ENCODE results near the gene ADGRF3.
"Not testable (repeated sequence)": the region's sequence is repeated elsewhere in the genome, so short reads cannot be mapped to it uniquely, and the experiment has no call there.

The ADGRF3 gene

GRCh38 chr2:26314243-26314642 lies 32.3 kb downstream of the ADGRF3 start:
- no peak for DNase-seq

GRCh38 chr2:26313446-26313845 lies 33.1 kb downstream of the ADGRF3 start:
- no peak for DNase-seq

GRCh38 chr2:26312471-26312870 lies 34.1 kb downstream of the ADGRF3 start:
- DNase-seq, result no peak

DNA sequence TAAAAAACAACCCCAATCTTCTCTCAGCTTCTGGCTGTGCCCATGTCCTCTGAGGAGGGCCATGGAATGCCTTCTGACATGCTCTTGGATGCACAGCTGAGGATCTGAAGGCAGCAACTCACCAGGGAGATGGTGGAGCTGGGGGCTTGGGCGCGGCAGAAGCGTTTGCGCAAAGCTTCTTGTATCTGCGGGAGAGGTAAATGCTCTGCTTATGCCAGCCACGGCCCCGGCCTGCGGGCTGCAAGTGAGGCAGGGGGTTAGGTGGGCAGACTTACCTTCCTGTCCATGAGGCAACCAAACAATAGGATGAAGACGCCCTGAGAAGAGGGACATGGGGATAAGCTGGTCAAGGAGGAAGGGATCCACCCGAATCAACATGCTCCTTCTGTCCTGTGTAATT lies 36.7 kb downstream of the ADGRF3 start:
- DNase-seq, result no peak

GRCh38 chr2:26305540-26305939 lies 41.0 kb downstream of the ADGRF3 start:
- DNase-seq, result no peak

DNA sequence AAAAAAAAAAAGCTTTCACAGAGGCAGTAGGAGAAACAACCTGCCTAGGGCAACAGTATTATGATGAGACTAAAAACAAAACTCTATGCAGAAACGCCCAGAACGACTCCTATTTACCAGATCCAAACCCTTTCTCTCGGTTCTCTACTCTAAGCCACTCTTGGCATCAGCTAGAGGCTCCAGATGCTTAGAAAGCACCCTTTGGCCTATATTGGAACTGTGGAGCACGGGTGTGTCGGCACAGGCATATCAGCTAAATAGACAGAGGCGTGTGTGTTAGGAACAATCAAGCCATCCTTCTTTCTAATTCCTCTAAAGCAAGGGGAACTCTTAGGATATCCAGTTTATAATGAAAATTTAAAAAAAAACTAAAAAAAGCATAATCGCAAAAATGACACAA lies 41.5 kb downstream of the ADGRF3 start:
- not testable (repeated sequence) for DNase-seq

DNA sequence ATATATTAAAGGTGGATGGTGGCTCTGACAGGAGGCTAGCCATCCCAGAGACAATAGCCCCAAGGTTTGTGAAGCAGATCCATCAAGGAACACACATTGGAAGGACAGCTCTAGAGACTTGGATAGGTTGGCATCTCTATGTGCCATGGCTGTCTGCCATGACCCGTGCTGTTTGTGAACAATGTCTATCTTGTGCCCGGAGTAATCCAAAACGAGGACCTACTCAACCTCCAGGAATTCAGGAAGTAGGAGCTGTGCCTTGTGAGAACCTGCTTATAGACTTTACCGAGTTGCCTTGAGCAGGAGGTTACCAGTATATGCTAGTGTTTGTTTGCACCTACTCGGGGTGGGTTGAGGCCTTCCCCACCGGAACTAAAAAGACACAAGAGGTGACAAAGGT lies 43.7 kb downstream of the ADGRF3 start:
- DNase-seq, result no peak

DNA sequence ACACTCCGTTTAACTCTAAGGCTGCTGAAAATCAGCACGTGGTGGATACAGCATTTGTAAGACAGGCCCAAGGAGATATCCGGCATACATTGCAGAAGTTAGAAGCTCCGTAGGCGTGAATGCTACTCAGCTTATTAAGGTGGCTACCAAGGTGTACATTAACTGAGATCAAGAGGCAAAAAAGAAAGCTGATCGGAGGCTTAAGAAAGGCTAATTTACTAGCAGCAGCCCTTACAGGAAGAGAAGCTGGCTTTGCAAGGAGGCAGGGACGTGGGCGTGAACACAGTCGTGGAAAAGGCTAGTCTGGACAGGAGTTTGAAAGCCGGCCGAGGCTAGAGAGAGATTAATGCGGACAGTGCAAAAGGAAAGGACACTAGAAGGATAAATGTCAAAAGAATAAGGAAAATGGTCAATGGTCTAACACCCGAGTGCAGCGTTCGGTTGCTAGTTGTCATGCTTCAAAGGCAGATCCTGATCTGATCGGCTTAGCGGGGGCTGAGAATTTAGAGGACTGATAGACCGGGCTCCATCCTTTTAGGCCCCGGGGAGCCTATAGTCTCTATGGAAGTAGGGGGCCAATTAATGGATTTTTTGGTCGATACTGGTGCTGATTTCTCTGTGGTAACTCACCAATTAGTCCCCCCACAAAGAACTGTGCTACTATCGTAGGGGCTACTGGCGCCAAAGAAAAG lies 46.2 kb downstream of the ADGRF3 start:
- DNase-seq, result peak; percentile 27

GRCh38 chr2:26299471-26300101 lies 47.0 kb downstream of the ADGRF3 start:
- peak; percentile 37 for DNase-seq

DNA sequence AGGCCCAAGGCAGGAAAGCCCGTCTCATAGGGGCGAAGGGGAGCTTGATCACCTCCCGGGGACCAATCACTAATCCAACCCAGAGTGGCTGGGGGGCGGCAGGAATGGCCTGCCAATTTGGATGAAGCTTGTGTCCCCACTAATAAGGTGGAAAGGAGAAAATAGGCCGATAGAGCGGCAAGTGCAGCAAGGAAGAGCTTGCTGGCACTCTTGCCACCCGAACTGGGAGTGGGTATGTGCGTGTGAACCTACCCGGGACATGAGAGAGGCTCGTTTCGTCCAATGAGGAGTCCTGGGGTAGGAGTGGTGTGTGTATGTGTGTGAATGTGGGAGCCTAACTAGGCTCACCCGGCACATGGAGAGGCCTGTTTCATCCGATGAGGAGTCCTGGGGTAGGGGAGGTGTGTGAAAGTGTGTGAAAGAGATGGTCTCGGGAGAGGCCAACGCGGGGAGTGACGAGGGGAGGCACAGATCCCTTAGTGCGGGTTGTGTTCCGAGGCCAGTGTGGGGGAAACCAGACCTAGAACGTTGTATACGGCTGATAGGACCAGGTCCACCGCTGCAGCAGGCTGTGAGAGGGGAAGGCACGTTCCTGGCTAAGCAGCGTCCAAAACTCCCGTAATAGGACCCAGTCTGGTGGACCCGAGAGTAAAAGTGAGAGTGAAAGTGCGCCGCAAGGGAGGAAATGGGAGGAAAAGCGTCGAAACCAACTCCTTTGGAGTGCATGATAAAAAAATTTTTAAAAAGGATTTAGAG lies 47.8 kb downstream of the ADGRF3 start:
- DNase-seq, result peak; percentile 37

- no peak for DNase-seq
Measured at GRCh38 chr2:26298286-26298637, 48.3 kb downstream of the ADGRF3 start.

DNA sequence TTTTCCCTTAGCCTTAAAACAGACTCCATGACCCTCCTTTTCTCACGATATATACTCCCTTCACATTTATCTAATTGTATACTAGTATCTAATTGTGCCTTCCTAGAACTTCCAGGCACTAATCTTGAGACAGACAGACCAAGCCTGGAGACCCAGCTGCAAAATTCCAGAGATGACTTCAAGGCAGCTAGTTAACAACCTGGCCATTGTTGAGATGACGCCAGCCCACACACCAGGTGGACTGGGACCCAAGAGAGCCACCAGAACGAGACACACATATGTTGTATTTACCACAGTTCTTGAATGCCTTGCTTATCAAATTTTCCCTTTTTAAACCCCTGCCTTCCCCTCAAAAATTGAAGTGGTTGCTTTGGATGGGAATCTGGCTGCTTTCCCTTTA lies 49.5 kb downstream of the ADGRF3 start:
- no peak for DNase-seq

GRCh38 chr2:26295511-26295910 lies 51.1 kb downstream of the ADGRF3 start:
- no peak for DNase-seq

- no peak for DNase-seq
Measured at GRCh38 chr2:26292646-26293045, 53.9 kb downstream of the ADGRF3 start.

DNA sequence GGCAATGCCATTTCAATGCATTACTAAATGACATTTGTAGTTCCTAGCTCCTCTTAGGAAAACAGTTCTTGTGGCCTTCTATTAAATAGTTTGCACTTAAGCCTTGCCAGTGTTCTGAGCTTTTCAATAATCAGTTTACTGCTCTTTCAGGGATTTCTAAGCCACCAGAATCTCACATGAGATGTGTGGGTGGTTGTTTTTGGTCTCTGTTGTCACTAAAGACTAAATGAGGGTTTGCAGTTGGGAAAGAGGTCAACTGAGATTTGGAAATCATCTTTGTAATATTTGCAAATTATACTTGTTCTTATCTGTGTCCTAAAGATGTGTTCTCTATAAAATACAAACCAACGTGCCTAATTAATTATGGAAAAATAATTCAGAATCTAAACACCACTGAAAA lies 56.6 kb downstream of the ADGRF3 start:
- no peak for DNase-seq

- no peak for DNase-seq
Measured at GRCh38 chr2:26285931-26286330, 60.7 kb downstream of the ADGRF3 start.

DNA sequence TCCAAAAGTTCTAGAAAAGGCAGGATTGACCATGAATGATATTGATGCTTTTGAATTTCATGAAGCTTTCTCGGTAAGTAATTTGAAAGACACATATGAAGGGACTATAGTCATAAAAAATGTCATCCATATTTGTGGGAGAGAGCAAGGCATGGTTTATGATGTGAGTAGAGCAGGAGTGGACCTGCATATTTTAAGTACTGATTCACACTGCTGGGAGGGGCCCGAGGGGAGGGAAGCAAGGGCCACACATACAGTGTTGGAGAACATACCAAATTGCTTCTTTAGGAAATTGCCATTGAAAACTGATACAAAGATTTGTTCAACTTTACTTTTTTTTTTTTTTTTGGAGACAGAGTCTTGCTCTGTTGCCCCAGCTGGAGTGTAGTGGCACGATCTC lies 62.5 kb downstream of the ADGRF3 start:
- DNase-seq, result no peak

DNA sequence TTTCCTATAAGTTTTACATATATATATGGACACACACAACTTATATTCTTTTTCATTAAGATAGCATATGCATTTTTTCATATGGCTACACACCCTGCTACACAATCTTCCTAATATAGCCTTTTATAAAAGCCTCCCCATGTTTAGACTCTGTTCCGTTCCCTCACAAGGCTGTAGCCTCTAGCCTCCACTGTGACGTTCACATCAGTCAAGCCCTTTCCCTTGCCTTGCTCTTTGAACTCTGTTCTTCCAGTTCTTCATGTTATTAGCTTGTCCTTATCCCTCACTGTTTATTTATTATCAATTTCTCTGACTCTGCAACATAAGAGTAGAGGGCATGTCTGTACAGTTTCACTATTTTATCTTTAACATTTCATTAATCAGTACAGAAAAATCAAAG lies 63.0 kb downstream of the ADGRF3 start:
- DNase-seq, result no peak

DNA sequence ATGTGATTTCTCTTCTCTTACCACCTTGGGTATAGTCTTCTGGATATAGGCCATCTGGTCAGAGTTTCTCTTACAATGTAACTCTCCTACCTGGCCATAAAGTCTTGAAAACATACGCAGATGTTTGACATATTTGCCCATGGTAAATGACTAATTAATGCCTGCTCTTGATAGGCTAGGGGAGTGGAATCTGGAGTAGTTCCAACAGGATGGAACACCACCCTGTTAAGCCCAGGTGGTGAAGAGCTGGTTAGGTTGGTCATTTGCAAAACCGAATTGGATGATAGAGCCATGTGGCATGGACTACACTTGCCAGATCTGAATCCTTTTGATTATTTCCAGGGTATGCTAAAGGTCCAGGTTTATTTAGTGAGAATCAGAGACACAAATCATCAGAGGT lies 65.4 kb downstream of the ADGRF3 start:
- DNase-seq, result no peak

DNA sequence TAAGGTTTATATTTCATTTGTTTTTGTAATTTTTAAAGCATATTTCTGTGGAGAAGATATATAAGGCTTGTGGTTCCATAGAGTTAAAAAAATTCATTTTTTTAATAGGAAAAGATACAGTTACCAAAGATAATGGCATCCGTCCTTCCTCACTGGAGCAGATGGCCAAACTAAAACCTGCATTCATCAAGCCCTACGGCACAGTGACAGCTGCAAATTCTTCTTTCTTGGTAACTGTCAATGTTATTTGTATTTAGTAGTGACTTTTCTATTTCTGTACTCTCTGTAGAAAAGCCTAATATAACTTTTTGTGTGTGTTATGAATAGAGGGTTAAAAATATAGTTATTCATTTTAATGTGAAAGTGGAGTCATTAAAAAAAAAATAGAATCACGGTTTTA lies 66.7 kb downstream of the ADGRF3 start:
- no peak for DNase-seq

DNA sequence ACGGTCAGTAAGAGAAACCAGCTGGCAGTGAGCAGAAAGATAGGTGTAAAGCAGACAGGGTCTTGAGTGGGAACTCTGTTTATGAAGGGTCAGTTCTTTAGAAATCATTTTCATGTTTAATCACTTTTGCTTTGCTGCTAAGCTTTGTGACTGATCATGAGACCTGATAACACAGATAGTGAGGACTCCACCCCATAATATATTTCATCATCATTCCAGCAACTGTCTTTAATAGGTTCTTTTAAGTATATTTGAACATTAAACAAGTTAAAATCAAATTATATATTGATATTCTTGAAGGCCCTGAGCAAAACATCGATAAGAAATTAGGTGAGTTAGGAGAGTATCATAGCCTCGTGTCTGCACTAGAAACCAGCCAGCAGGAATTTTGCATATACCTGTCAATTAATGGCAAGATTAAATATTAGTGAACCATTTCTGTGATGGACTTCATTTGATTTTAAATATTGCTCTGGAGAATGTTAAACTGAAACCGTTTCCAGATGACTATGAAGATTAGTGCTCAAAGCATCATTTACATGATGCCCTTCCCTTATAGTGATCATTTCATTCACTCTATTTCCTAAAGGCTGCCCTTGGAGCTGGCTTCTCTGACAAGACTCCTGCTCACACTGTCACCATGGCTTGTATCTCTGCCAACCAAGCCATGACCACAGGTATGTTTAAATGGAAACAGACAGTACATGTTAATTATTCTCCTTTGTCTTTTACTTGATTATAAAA lies 69.9 kb downstream of the ADGRF3 start:
- no peak for DNase-seq

GRCh38 chr2:26274058-26274613 lies 72.5 kb downstream of the ADGRF3 start:
- no peak for DNase-seq

GRCh38 chr2:26273501-26273900 lies 73.1 kb downstream of the ADGRF3 start:
- DNase-seq, result no peak
